ENCODE measurements around the gene GPC2.

Gene GPC2

DNA sequence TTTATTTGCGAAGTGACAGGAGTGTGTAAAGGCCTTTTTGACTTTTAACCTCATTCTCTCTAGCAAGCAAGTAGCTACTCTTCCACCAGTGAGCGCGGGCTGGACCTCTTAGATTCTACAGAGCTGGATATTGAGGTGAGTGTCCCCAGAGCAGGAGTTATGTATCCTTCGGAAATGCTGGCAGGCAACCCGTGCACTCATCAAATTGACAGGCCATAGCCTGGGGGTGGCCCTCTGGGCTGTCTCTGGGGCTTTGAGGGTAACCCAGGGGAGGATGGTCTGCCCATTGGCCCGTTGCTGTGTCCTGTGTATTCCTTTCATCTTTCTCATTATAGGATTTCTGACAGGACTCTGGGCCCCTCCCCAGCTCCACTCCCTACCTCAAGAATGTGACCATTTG is 36.5 kb upstream of the GPC2 start:
- Histone ChIP-seq H3K27ac (no peak overlapping the region), H3K27me3 (replicated peaks) (peaks cover 2% of the 10 kb centered on the region), H3K4me3 (ENCODE audit: low read depth, low read length) (no peak overlapping the region), H3K36me3 (replicated peaks) (no peaks in the 10 kb centered on the region)
- TF ChIP-seq, protein P1, sequence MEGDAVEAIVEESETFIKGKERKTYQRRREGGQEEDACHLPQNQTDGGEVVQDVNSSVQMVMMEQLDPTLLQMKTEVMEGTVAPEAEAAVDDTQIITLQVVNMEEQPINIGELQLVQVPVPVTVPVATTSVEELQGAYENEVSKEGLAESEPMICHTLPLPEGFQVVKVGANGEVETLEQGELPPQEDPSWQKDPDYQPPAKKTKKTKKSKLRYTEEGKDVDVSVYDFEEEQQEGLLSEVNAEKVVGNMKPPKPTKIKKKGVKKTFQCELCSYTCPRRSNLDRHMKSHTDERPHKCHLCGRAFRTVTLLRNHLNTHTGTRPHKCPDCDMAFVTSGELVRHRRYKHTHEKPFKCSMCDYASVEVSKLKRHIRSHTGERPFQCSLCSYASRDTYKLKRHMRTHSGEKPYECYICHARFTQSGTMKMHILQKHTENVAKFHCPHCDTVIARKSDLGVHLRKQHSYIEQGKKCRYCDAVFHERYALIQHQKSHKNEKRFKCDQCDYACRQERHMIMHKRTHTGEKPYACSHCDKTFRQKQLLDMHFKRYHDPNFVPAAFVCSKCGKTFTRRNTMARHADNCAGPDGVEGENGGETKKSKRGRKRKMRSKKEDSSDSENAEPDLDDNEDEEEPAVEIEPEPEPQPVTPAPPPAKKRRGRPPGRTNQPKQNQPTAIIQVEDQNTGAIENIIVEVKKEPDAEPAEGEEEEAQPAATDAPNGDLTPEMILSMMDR (IDR thresholded peaks at IDR 0.05; ENCODE audit: low read depth, low read length, missing control alignments), result no peak
- no peak for DNase-seq
- in situ Hi-C loops (cut with HindIII; ENCODE audit: low pct_ligation_motif_present, low sequenced_read_pairs), result no loop called here

- Histone ChIP-seq H3K4me3 (ENCODE audit: low read depth, low read length) (no peak overlapping the region), H3K27me3 (replicated peaks) (peaks cover 2% of the 10 kb centered on the region), H3K36me3 (replicated peaks) (no peaks in the 10 kb centered on the region), H3K27ac (no peak overlapping the region)
- TF ChIP-seq, protein P1 (IDR thresholded peaks at IDR 0.05; ENCODE audit: low read depth, low read length, missing control alignments), result no peak
- DNase-seq, result no peak
- in situ Hi-C loops (cut with HindIII; ENCODE audit: low pct_ligation_motif_present, low sequenced_read_pairs), result no loop called here
Measured at GRCh38 chr7:100212631-100213286, 35.6 kb upstream of the GPC2 start.

DNA sequence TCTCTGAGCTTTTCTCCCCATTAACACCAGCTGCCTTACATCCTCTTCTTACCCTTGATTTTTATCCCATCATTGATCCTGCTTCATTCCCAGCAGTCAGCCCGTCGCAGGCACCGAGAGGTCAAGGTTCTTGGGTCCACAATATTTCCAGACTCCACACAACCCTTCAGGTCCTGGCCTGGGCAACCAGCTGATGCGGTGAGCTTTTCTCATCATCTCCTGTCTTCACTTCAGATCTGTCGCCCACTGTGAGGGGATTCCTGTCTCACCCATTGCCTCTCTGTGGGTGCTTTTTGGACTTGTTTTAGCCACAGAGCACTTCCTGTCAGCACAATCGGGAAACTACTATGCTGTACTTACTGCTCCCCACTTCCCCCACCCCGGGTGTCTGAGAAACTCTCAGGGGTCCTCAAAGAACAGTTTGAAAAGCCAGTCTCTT is 34.2 kb upstream of the GPC2 start:
- H3K36me3 ChIP-seq (replicated peaks), result no peaks in the 10 kb centered on the region
- TF ChIP-seq, protein P1 (IDR thresholded peaks at IDR 0.05; ENCODE audit: low read depth, low read length, missing control alignments), result no peak
- DNase-seq, result no peak
- in situ Hi-C loops (cut with HindIII; ENCODE audit: low pct_ligation_motif_present, low sequenced_read_pairs), result no loop called here
- H3K27ac ChIP-seq, result no peak overlapping the region
- peaks cover 2% of the 10 kb centered on the region for H3K27me3 ChIP-seq (replicated peaks)
- H3K4me3 ChIP-seq (ENCODE audit: low read depth, low read length), result no peak overlapping the region

GRCh38 chr7:100210805-100211204 is 33.6 kb upstream of the GPC2 start:
- H3K36me3 ChIP-seq (replicated peaks), result no peaks in the 10 kb centered on the region
- H3K4me3 ChIP-seq (ENCODE audit: low read depth, low read length), result no peak overlapping the region
- in situ Hi-C loops (cut with HindIII; ENCODE audit: low pct_ligation_motif_present, low sequenced_read_pairs), result no loop called here
- no peak for DNase-seq
- peaks cover 2% of the 10 kb centered on the region for H3K27me3 ChIP-seq (replicated peaks)
- H3K27ac ChIP-seq, result no peak overlapping the region
- TF ChIP-seq, protein P1 (IDR thresholded peaks at IDR 0.05; ENCODE audit: low read depth, low read length, missing control alignments), result no peak

GRCh38 chr7:100209493-100209892 is 32.3 kb upstream of the GPC2 start:
- Histone ChIP-seq H3K27me3 (replicated peaks) (peaks cover 2% of the 10 kb centered on the region), H3K4me3 (ENCODE audit: low read depth, low read length) (no peak overlapping the region), H3K27ac (no peak overlapping the region), H3K36me3 (replicated peaks) (no peaks in the 10 kb centered on the region)
- in situ Hi-C loops (cut with HindIII; ENCODE audit: low pct_ligation_motif_present, low sequenced_read_pairs), result no loop called here
- DNase-seq, result no peak
- TF ChIP-seq, protein P1 (IDR thresholded peaks at IDR 0.05; ENCODE audit: low read depth, low read length, missing control alignments), result no peak

GRCh38 chr7:100208911-100209408 is 31.8 kb upstream of the GPC2 start:
- in situ Hi-C loops (cut with HindIII; ENCODE audit: low pct_ligation_motif_present, low sequenced_read_pairs), result no loop called here
- no peak for DNase-seq
- peaks cover 2% of the 10 kb centered on the region for H3K27me3 ChIP-seq (replicated peaks)
- TF ChIP-seq, protein P1 (IDR thresholded peaks at IDR 0.05; ENCODE audit: low read depth, low read length, missing control alignments), result no peak
- H3K4me3 ChIP-seq (ENCODE audit: low read depth, low read length), result no peak overlapping the region
- H3K27ac ChIP-seq, result no peak overlapping the region
- no peaks in the 10 kb centered on the region for H3K36me3 ChIP-seq (replicated peaks)
